Activated naive CD4-positive, alpha-beta T cell treated with anti-CD3 and anti-CD28 coated beads for 36 hours (primary cell): ENCODE measurements around the gene KMT2C. TPM values are rescaled to one million over a fixed set of nuclear protein-coding genes. Genes with fewer than 3 reads are reported as not detected.
"Not testable (repeated sequence)": the region's sequence is repeated elsewhere in the genome, so short reads cannot be mapped to it uniquely, and the experiment has no call there.

Experiments used
- CTCF ChIA-PET: fragments of 350-600 bp; sonication (Branson Sonifier 250); formaldehyde crosslinking; loops from one replicate; lab custom pipeline; 2021; ENCODE audit warnings: antibody characterized with exemption; lab: Charles Lee
- DNase-seq: peaks from one replicate; pipeline ENCODE4 v3.0.0-alpha.2; 2020
- H3K27ac Mint-ChIP-seq: one replicate; pipeline ENCODE4 v1.8.0; 2021; ENCODE audit warnings: mild to moderate bottlenecking, mixed read lengths
- H3K27me3 Mint-ChIP-seq: one replicate; pipeline ENCODE4 v1.8.0; 2021; ENCODE audit warnings: low read depth, mixed read lengths
- H3K36me3 Mint-ChIP-seq: one replicate; pipeline ENCODE4 v1.8.0; 2021; ENCODE audit warnings: low read depth, mixed read lengths
- H3K4me1 Mint-ChIP-seq: one replicate; pipeline ENCODE4 v1.8.0; 2021; ENCODE audit warnings: low read depth, mixed read lengths
- H3K4me3 Mint-ChIP-seq: one replicate; pipeline ENCODE4 v1.8.0; 2021; ENCODE audit warnings: mild to moderate bottlenecking, moderate library complexity, mixed read lengths
- H3K9me3 Mint-ChIP-seq: one replicate; pipeline ENCODE4 v1.8.0; 2021; ENCODE audit warnings: mixed read lengths
- intact Hi-C: fragments of 100-400 bp; cut with micrococcal nuclease; formaldehyde crosslinking; loops from one replicate; pipeline ENCODE4 v1.15.1; 2023
- total RNA-seq, 2 experiments: library from RNA; stranded (reverse); gene quantifications; one replicate each; pipeline ENCODE4 v1.2.3, GENCODE V29; 2021

Gene KMT2C
- total RNA-seq, 2 experiments from 2014 or later: 33.8 to 36.1 TPM

DNA sequence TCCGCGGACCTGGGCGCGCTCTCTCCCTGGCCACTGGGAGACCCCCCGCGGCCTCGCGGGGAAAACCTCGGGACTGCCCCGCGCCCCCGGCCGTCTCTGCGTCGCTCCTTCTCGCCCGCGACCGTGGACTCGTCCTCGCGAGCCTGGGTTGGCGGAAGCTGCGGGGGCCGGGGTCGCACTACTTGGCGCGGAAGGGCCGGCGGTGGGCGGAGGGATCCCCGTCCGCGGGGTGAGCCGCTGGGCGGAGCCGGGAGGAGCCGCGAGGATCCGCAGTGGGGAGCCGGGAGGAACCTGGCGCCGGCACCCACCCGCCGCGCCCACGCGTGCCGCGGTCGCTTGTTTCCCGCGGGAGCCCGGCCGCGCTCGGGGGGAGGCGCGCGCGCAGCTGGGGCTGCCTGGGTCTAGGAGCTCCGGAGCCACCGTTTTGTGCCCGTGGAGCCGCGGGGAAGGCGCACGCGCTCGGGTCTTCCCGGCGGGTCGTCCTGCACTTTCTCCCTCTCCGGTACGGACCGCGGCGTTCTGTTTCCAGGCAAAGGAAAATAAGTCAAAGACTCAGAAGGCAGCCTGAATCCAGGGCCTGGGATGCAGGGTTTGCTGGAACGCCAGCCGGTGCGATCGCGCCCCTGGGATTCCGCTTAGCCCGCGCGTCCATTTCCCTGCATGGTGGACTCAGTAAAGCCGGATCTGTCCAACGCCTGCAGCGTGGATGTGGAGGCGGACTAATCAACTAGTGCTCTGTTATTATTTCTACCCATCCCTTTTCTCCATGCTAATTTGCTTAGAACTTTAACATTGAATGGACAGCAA is 28.7 kb upstream of the KMT2C start:
- CTCF ChIA-PET: no interaction called here
- Mint-ChIP-seq H3K36me3 (no peaks in the 10 kb centered on the region), H3K4me1 (peaks cover 8% of the 10 kb centered on the region), H3K9me3 (no peaks in the 10 kb centered on the region), H3K27me3 (no peaks in the 10 kb centered on the region), H3K27ac (peak overlapping the region; percentile 78), H3K4me3 (peak overlapping the region; percentile 89)
- intact Hi-C loops: loop anchor here (1.0 to 5.0 kb wide), 4 partner anchors 37 to 1112 kb away; partner anchors contain the start of genes GALNT11 and XRCC2
- DNase-seq: peak; percentile 57

DNA sequence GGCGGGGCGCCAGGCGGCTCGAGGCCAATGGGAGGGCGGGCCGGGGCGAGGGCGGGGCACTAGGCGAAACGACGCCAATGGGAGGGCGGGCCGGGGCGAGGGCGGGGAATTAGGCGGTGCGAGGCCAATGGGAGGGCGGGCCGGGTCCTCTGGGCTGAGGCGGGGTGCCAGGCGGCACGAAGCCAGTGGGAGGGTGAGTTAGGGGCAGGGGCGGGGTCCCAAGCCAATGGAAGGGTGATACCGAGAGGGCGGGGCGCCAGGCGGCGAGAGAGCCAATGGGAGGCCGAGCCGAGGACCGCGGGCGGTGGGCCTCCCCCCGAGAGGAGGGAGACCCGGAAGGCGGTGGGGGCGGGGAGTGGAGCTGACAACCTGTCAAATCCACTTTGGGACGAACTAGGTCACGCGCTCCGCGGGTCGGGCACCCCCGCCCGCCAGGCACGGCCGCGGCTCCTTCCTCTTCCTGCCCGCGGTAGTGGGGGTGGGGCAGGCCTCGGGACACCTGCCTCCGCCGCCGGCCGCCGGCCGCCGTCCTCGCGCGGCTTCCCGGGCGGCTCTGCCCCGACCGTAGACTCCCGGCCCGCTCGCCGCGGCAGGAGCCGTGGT is 28.0 kb upstream of the KMT2C start:
- Mint-ChIP-seq H3K4me3 (peak overlapping the region; percentile 89), H3K27me3 (no peaks in the 10 kb centered on the region), H3K36me3 (no peaks in the 10 kb centered on the region), H3K27ac (no peak overlapping the region), H3K4me1 (peaks cover 8% of the 10 kb centered on the region), H3K9me3 (no peaks in the 10 kb centered on the region)
- intact Hi-C loops: loop anchor here (1.0 to 5.0 kb wide), 9 partner anchors 28 to 1112 kb away; partner anchors contain the start of genes ACTR3B, GALNT11, KMT2C and XRCC2
- CTCF ChIA-PET: interaction anchor here (1.0 kb wide), 1 partner anchor 30 kb away, joined by 3 read pairs; no protein-coding TSS in a partner anchor
- peak; percentile 100 for DNase-seq

DNA sequence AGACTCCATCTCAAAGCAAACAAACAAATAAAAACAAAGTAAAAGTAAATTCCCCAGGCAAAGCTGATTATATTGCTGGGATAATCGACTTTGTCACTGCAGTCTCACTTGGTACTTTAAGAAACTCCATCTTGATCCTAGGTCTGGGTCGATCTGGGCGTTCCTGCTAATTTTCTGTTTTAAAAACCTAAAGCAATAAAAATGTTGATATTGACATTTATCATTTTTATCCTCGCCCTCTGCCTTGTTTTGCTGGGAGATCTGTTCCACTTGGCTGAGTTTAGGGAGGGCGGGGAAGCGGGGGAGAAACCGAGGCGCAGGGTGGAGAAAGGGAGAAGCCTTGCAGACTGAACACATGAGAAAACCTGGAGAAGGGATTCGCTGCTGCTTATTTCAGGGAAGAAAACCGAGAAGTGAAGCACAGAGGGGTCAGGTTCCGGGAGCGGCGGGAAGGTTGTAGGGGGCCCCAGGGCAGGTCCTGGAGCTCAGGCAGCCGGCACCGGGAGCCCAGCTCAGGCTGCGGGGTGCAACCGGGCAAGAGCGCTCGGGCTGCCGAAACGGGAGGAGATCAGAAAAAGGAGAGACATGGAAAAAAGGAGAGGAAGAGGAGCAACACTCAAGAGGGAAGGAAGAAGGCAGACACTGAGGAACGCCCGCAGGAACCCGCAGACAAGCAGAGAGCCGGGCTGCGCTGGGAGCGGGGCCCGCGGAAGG is 27.3 kb upstream of the KMT2C start:
- intact Hi-C loops: loop anchor here (1.0 to 5.0 kb wide), 7 partner anchors 27 to 1111 kb away; partner anchors contain the start of genes ACTR3B and KMT2C
- CTCF ChIA-PET: interaction anchor here (1.0 kb wide), 1 partner anchor 30 kb away, joined by 3 read pairs; no protein-coding TSS in a partner anchor
- H3K4me1 Mint-ChIP-seq: peaks cover 8% of the 10 kb centered on the region

DNA sequence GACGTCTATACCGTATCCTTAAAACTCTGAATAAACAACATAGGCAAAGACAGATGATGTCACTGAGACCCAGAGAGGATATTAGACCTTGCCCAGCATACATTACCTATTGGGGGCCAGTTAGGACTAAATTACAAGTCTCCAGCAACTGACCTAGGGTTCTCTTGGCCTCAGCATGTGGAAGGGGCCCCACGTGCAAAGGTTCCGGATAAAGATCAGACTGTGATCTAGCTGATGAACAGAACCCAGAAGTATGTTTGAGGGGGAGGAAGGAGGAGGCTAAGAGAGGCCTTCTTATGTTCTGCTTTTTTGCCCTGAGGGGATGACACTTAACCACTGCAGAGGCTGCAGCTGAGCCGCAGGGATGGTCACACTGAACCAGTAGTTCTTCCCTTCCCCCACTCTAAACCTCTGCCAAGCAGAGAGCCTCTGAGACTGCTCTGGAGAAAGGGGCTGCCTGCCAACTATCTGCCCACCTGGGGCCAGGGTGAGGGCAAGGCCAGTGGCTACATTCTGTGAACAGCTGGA is 24.0 kb upstream of the KMT2C start:
- Mint-ChIP-seq H3K9me3 (no peaks in the 10 kb centered on the region), H3K27me3 (no peaks in the 10 kb centered on the region), H3K36me3 (no peaks in the 10 kb centered on the region), H3K27ac (no peak overlapping the region), H3K4me3 (no peak overlapping the region), H3K4me1 (peaks cover 3% of the 10 kb centered on the region)
- CTCF ChIA-PET: no interaction called here
- DNase-seq: no peak
- intact Hi-C loops: loop anchor here (5.0 kb wide), 2 partner anchors 32 to 1107 kb away; no protein-coding TSS in a partner anchor

More for the DNA sequence above, 27.3 kb upstream of the KMT2C start:
- peak overlapping the region; percentile 65 for H3K27ac Mint-ChIP-seq
- H3K9me3 Mint-ChIP-seq: no peaks in the 10 kb centered on the region
- H3K27me3 Mint-ChIP-seq: no peaks in the 10 kb centered on the region
- no peaks in the 10 kb centered on the region for H3K36me3 Mint-ChIP-seq
- DNase-seq: no peak
- H3K4me3 Mint-ChIP-seq: peak overlapping the region; percentile 89

DNA sequence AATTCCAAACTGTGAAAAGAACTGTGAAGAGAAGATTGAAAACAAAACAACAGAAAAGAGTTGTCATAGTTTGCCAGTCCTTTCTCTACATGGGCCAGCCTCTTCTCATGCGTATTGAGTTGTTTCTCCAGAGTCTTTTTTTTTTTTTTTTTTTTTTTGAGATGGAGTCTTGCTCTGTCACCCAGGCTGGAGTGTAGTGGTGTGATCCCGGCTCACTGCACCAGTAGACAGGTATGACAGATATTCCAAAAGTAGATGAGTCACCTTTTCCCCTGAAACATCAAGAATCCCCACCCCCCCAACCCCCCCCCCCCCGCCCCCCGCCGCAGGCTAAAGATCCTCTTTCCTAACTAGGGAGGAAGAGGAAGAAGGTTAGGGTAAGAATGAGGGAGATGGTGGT is 15.6 kb upstream of the KMT2C start:
- Mint-ChIP-seq H3K27me3 (no peaks in the 10 kb centered on the region), H3K36me3 (no peaks in the 10 kb centered on the region), H3K4me1 (no peaks in the 10 kb centered on the region), H3K9me3 (no peaks in the 10 kb centered on the region), H3K27ac (no peak overlapping the region), H3K4me3 (no peak overlapping the region)
- intact Hi-C loops: no loop called here
- CTCF ChIA-PET: no interaction called here
- DNase-seq: no peak

DNA sequence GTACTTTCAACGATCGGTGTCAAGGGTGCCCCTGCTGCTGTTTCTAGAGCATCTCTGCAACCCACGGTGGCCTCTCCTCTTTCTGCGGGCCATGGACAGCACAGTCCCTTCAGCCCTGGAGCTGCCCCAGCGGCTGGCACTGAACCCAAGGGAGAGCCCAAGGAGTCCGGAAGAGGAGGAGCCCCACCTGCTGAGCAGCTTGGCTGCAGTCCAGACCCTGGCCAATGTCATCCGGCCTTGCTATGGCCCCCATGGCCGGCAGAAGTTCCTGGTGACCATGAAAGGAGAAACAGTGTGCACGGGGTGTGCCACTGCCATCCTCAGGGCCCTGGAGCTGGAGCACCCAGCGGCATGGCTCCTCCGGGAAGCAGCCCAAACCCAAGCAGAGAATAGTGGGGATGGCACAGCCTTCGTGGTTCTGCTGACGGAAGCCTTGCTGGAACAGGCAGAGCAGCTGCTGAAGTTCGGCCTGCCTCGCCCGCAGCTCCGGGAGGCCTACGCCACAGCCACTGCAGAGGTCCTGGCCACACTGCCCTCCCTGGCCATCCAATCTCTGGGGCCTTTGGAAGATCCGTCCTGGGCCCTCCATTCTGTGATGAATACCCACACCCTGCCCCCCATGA is 9.7 kb upstream of the KMT2C start:
- H3K27ac Mint-ChIP-seq, H3K4me1 Mint-ChIP-seq, H3K36me3 Mint-ChIP-seq, H3K4me3 Mint-ChIP-seq, H3K9me3 Mint-ChIP-seq, DNase-seq, intact Hi-C loops, CTCF ChIA-PET, H3K27me3 Mint-ChIP-seq: not testable (repeated sequence)

DNA sequence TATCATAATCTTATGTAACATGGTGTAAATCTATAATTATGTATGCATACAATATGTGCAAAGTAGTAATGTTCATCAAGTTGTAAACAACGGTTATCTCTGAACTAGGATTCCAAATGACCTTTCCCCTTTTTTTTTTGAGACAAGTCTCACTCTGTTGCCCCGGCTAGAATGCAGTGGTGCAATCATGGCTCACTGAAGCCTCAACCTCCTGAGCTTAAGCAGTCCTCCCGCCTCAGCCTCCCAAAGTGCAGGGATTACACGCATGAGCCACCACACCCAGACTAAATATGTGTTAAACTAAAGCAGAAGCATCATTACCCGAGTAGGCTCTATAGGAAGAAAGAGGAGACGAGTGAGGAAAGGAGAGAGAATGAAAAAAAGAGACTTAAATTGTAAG is 7.8 kb upstream of the KMT2C start:
- intact Hi-C loops: no loop called here
- no peak overlapping the region for H3K27ac Mint-ChIP-seq
- DNase-seq: no peak
- H3K27me3 Mint-ChIP-seq: no peaks in the 10 kb centered on the region
- H3K9me3 Mint-ChIP-seq: no peaks in the 10 kb centered on the region
- CTCF ChIA-PET: no interaction called here
- no peaks in the 10 kb centered on the region for H3K36me3 Mint-ChIP-seq
- H3K4me3 Mint-ChIP-seq: no peak overlapping the region
- no peaks in the 10 kb centered on the region for H3K4me1 Mint-ChIP-seq

DNA sequence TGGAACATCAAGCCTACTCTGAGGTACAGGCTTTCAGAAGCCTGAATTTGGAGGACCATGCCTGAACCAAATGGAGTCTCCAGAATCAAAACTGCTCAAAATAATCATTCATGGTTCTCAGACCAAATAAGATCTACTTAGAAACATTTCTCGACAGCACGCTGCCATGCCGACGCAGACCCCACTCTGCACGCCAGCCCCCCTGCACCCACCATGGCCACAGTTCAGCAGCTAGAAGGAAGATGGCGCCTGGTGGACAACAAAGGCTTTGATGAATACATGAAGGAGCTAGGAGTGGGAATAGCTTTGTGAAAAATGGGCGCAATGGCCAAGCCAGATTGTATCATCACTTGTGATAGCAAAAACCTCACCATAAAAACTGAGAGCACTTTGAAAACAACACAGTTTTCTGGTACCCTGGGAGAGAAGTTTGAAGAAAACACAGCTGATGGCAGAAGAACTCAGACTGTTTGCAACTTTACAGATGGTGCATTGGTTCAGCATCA is 6.6 kb upstream of the KMT2C start:
- H3K4me1 Mint-ChIP-seq: peaks cover 5% of the 10 kb centered on the region
- H3K4me3 Mint-ChIP-seq: no peak overlapping the region
- DNase-seq: no peak
- H3K9me3 Mint-ChIP-seq: no peaks in the 10 kb centered on the region
- H3K27ac Mint-ChIP-seq: no peak overlapping the region
- intact Hi-C loops: no loop called here
- H3K36me3 Mint-ChIP-seq: no peaks in the 10 kb centered on the region
- CTCF ChIA-PET: interaction anchor here (0.6 kb wide), 1 partner anchor 199 kb away, joined by 3 read pairs; no protein-coding TSS in a partner anchor
- no peaks in the 10 kb centered on the region for H3K27me3 Mint-ChIP-seq

DNA sequence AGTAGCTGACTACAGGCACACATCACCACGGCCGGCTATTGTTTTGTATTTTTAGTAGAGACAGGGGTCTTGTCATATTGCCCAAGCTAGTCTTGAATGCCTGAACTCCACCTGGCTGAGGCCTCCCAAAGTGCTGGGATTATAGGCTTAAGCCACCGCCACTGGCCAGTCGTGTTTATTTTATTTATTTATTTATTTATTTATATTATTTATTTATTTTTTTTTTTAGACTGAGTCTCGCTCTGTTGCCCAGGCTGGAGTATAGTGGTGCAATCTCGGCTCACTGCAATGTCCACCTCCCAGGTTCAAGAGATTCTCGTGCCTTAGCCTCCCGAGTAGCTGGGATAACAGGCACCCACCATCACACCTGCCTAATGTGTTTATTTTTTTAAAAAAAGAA is 6.0 kb upstream of the KMT2C start:
- H3K27ac Mint-ChIP-seq, DNase-seq, intact Hi-C loops, H3K4me1 Mint-ChIP-seq, H3K27me3 Mint-ChIP-seq, CTCF ChIA-PET, H3K9me3 Mint-ChIP-seq, H3K4me3 Mint-ChIP-seq, H3K36me3 Mint-ChIP-seq: not testable (repeated sequence)

DNA sequence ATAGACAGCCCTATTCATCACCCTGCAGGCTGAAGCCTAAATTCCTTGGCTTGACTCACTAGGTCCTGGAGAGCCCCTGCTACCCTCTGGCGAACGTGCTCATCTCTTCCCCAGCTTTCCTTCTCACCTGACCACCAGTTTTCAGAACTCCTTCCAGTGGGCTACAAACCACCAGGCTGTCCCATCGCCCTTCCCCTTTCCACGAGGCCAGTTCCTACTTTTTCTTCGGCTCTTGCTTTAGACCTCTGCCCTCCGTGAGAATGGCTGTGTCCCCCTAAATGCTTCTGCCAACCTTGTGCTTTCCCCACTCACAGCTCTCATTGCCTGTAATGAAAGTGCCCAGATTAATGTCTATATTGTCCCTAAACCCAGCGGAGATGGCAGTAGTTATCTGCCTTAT is 5.4 kb upstream of the KMT2C start:
- H3K36me3 Mint-ChIP-seq, DNase-seq, H3K9me3 Mint-ChIP-seq, H3K27me3 Mint-ChIP-seq, H3K27ac Mint-ChIP-seq, H3K4me1 Mint-ChIP-seq, CTCF ChIA-PET, H3K4me3 Mint-ChIP-seq, intact Hi-C loops: not testable (repeated sequence)

DNA sequence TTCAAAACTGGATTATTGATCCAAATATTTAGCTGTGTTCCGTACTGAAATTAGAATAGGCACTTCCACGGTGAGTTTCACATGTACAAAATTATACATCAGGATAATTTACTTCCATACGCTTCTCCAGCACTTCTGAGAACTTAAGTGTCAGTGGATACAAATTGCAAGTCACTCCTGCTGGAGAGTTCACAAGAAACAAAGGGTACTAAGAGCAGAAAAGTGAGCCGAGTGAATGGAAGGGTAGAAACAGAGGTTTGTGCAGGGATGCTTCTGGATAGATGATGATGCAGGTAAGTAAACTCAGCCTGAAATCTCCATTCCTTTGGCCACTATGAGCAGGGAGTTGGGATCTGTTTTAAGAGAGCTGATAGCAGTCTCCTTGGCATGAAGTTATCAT is 2.2 kb upstream of the KMT2C start:
- H3K9me3 Mint-ChIP-seq, H3K4me3 Mint-ChIP-seq, DNase-seq, H3K36me3 Mint-ChIP-seq, H3K27ac Mint-ChIP-seq, H3K27me3 Mint-ChIP-seq: not testable (repeated sequence)
- intact Hi-C loops: loop anchor here (10.0 kb wide), 2 partner anchors 413 to 803 kb away; partner anchors contain the start of gene GALNT11
- peaks cover 18% of the 10 kb centered on the region for H3K4me1 Mint-ChIP-seq
- CTCF ChIA-PET: interaction anchor here (1.1 kb wide), 1 partner anchor 102 kb away, joined by 3 read pairs; no protein-coding TSS in a partner anchor
